ENCODE data around the gene DOCK7. TPM values are rescaled to one million over a fixed set of nuclear protein-coding genes. Genes with fewer than 3 reads are reported as not detected.

The DOCK7 gene
- total and polyA plus RNA-seq, 2 of the 13 experiments (the other 11 are each of a cell fraction or from before 2014, with no cell fraction given): 45.7 to 67.2 TPM

DNA sequence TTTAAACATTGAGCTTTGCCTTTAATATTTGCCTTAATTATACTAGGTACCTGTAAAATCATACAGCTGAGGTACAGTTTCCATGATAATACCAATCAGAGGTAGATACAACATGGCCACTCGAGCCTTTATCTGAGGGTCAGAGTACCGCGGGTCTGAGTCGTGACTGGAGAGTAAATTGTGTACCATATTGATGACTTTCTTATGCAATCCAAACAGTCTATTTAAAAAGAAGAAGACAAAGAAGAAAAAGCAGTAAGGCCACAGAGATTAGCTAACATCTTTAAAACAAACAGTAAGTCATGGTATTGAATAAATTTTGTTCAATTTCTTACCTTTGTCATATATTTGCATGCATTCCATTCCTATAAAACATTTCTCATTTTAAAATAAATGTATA is 159.0 kb downstream of the DOCK7 start (continued):
- TF ChIP-seq SOX6 (IDR thresholded peaks at IDR 0.05): no peak
- TF ChIP-seq SOX6 (CRISPR knock-in tag; IDR thresholded peaks at IDR 0.05): peak; percentile 92
- no peak for TF ChIP-seq MTF1 (CRISPR knock-in tag; IDR thresholded peaks at IDR 0.05)
- no peak for TF ChIP-seq ZNF460 (CRISPR knock-in tag; IDR thresholded peaks at IDR 0.05; ENCODE audit: borderline replicate concordance)
- TF ChIP-seq MAF1 (CRISPR knock-in tag; IDR thresholded peaks at IDR 0.05; ENCODE audit: borderline replicate concordance): no peak
- TF ChIP-seq EP300 (IDR thresholded peaks at IDR 0.05; ENCODE audit: low read depth in 2 of 2, low read length in 2 of 2): peak in 1 of 2 experiments; percentile 61; a peak in 2 of 4 replicates
- no peak for TF ChIP-seq EP300 (CRISPR knock-in tag; IDR thresholded peaks at IDR 0.05; ENCODE audit: borderline replicate concordance)
- TF ChIP-seq MEF2D (CRISPR knock-in tag; IDR thresholded peaks at IDR 0.05): 0 out of 2 replicates have a peak, but pooled peaks have one; percentile 28
- peak; percentile 85 for TF ChIP-seq ZMYM4 (CRISPR knock-in tag; IDR thresholded peaks at IDR 0.05)

DNA sequence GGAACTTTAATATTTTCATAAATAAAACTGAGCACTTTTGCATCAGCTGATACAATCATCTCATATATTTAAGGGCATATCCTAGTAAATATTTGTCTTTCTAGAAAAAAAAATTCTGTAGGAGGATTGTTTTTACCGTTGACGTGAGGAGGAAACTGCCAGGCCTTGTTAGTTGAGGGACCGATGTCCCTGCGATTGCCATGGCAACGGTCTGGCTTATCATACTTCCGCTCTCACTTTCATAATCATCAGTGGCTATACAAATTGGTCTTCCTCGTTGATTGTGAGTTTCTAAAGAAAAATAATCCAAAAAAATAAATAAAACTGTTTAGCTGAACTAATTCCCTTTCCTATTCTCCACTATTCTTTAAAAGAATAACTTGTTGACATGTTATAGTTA is 160.2 kb downstream of the DOCK7 start:
- Histone ChIP-seq H3K4me3 (replicated peaks in 1 of 3; ENCODE audit: insufficient read depth in 1 of 3, low read depth in 2 of 3, low read length in 3 of 3) (no peak overlapping the region), H3K4me2 (ENCODE audit: low read depth, low read length) (no peak overlapping the region), H3K9me3 (ENCODE audit: low read length) (no peaks in the 10 kb centered on the region), H4K20me1 (ENCODE audit: insufficient read depth, low read length) (no peaks in the 10 kb centered on the region), H3K4me1 (ENCODE audit: insufficient read depth, low read length) (peaks cover 37% of the 10 kb centered on the region), H3K27ac (ENCODE audit: extremely low read length, insufficient read depth, low read length) (no peak overlapping the region), H3K9ac (ENCODE audit: insufficient read depth, low read depth, low read length) (no peak overlapping the region), H3K79me2 (ENCODE audit: insufficient read depth, low read length) (no peaks in the 10 kb centered on the region), H3K27me3 (ENCODE audit: control insufficient read depth in 1 of 2, insufficient read depth in 2 of 2, low read length in 2 of 2) (no peaks in the 10 kb centered on the region), H3K36me3 (replicated peaks in 1 of 2; ENCODE audit: control insufficient read depth in 1 of 2, insufficient read depth in 2 of 2, low read length in 2 of 2) (peaks cover 8 to 30% of the 10 kb centered on the region in 2 experiments), H2AFZ (ENCODE audit: low read length) (no peak overlapping the region)
- intact Hi-C loops (cut with micrococcal nuclease; ENCODE audit: unreplicated experiment): no loop called here
- POLR2A ChIA-PET: no interaction called here
- DNase-seq (ENCODE audit: low spot score) (no peak), FAIRE-seq (no peak), ATAC-seq (no peak)
- CTCF ChIA-PET (ENCODE audit: low intra/inter-chr PET ratio, low total read pairs): no interaction called here
- in situ Hi-C loops (cut with HindIII; ENCODE audit: extremely low pct_ligation_motif_present, low pct_unique_long_range_greater_than_20kb): no loop called here
- WGBS (ENCODE audit: low lambda C conversion rate): 92% methylated on average over 7 of the region's 7 CpGs
- no TSS peak for BruUV-seq (replicated peaks)
- TF ChIP-seq ZNF207 (IDR thresholded peaks at IDR 0.05; ENCODE audit: borderline replicate concordance): no peak
- TF ChIP-seq ZNF34 (CRISPR knock-in tag; IDR thresholded peaks at IDR 0.05; ENCODE audit: borderline replicate concordance): no peak
- no peak for TF ChIP-seq NFIB (CRISPR knock-in tag; IDR thresholded peaks at IDR 0.05; ENCODE audit: borderline replicate concordance)
- no peak for TF ChIP-seq GATA4 (IDR thresholded peaks at IDR 0.05; ENCODE audit: borderline replicate concordance, low read depth)
- TF ChIP-seq ZBTB7A (CRISPR knock-in tag; IDR thresholded peaks at IDR 0.05): no peak
- TF ChIP-seq CHCHD3 (CRISPR knock-in tag; IDR thresholded peaks at IDR 0.05): no peak
- TF ChIP-seq, protein P1, sequence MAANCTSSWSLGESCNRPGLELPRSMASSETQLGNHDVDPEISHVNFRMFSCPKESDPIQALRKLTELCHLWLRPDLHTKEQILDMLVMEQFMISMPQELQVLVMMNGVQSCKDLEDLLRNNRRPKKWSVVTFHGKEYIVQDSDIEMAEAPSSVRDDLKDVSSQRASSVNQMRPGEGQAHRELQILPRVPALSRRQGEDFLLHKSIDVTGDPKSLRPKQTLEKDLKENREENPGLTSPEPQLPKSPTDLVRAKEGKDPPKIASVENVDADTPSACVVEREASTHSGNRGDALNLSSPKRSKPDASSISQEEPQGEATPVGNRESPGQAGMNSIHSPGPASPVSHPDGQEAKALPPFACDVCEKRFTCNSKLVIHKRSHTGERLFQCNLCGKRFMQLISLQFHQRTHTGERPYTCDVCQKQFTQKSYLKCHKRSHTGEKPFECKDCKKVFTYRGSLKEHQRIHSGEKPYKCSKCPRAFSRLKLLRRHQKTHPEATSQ (CRISPR knock-in tag; IDR thresholded peaks at IDR 0.05; ENCODE audit: borderline replicate concordance): no peak
- TF ChIP-seq, protein P2, sequence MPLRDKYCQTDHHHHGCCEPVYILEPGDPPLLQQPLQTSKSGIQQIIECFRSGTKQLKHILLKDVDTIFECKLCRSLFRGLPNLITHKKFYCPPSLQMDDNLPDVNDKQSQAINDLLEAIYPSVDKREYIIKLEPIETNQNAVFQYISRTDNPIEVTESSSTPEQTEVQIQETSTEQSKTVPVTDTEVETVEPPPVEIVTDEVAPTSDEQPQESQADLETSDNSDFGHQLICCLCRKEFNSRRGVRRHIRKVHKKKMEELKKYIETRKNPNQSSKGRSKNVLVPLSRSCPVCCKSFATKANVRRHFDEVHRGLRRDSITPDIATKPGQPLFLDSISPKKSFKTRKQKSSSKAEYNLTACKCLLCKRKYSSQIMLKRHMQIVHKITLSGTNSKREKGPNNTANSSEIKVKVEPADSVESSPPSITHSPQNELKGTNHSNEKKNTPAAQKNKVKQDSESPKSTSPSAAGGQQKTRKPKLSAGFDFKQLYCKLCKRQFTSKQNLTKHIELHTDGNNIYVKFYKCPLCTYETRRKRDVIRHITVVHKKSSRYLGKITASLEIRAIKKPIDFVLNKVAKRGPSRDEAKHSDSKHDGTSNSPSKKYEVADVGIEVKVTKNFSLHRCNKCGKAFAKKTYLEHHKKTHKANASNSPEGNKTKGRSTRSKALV (CRISPR knock-in tag; IDR thresholded peaks at IDR 0.05): no peak
- TF ChIP-seq, protein P3, sequence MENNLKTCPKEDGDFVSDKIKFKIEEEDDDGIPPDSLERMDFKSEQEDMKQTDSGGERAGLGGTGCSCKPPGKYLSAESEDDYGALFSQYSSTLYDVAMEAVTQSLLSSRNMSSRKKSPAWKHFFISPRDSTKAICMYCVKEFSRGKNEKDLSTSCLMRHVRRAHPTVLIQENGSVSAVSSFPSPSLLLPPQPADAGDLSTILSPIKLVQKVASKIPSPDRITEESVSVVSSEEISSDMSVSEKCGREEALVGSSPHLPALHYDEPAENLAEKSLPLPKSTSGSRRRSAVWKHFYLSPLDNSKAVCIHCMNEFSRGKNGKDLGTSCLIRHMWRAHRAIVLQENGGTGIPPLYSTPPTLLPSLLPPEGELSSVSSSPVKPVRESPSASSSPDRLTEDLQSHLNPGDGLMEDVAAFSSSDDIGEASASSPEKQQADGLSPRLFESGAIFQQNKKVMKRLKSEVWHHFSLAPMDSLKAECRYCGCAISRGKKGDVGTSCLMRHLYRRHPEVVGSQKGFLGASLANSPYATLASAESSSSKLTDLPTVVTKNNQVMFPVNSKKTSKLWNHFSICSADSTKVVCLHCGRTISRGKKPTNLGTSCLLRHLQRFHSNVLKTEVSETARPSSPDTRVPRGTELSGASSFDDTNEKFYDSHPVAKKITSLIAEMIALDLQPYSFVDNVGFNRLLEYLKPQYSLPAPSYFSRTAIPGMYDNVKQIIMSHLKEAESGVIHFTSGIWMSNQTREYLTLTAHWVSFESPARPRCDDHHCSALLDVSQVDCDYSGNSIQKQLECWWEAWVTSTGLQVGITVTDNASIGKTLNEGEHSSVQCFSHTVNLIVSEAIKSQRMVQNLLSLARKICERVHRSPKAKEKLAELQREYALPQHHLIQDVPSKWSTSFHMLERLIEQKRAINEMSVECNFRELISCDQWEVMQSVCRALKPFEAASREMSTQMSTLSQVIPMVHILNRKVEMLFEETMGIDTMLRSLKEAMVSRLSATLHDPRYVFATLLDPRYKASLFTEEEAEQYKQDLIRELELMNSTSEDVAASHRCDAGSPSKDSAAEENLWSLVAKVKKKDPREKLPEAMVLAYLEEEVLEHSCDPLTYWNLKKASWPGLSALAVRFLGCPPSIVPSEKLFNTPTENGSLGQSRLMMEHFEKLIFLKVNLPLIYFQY (CRISPR knock-in tag; IDR thresholded peaks at IDR 0.05; ENCODE audit: borderline replicate concordance): no peak

Measured in HepG2 (cell line).